ENCODE results near the gene DIP2B. TPM values are rescaled to one million over a fixed set of nuclear protein-coding genes. Genes with fewer than 3 reads are reported as not detected.

Gene DIP2B
- total RNA-seq, 1 experiment from 2014 or later: 26.1 TPM

DNA sequence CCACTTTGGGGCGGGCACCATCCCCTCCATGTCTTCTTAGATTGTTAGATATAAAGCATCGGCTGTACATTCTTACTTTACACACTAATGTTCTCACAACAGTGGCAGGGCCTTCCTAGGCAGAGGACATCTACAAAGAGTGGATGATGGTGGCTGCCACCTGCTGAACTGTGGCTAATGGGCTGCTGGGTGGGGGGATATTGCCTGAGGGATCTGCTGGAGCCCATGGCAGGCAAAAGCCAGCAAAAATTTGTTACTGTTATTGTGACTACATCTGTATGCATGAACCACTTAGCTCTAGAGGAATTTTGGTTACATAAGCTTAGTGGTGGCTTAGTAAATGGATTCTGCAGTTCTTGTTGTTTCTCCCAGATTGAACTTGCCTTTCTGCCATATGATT lies 52.6 kb downstream of the DIP2B start:
- H3K4me3 Mint-ChIP-seq: no peak overlapping the region
- POLR2A ChIA-PET: no interaction called here
- no peaks in the 10 kb centered on the region for H3K27me3 Mint-ChIP-seq (ENCODE audit: low read depth)
- peaks cover 18% of the 10 kb centered on the region for H3K4me1 Mint-ChIP-seq
- peak overlapping the region; percentile 33; the same call in 1 of the 2 replicates for H3K27ac Mint-ChIP-seq
- peaks cover 3% of the 10 kb centered on the region; the same call in 1 of the 2 replicates for H3K36me3 Mint-ChIP-seq
- ATAC-seq (no peak), DNase-seq (ENCODE audit: low spot score) (no peak)
- H3K9me3 Mint-ChIP-seq: no peaks in the 10 kb centered on the region
- TF ChIP-seq FOXJ3 (CRISPR knock-in tag; IDR thresholded peaks at IDR 0.05; ENCODE audit: borderline replicate concordance) (no peak), TP53 (CRISPR knock-in tag; IDR thresholded peaks at IDR 0.05) (no peak), SOX15 (CRISPR knock-in tag; IDR thresholded peaks at IDR 0.05) (no peak), AFF4 (CRISPR knock-in tag; IDR thresholded peaks at IDR 0.05; ENCODE audit: borderline replicate concordance) (no peak), GABPB1 (CRISPR knock-in tag; IDR thresholded peaks at IDR 0.05) (no peak), ZNF219 (CRISPR knock-in tag; IDR thresholded peaks at IDR 0.05; ENCODE audit: borderline replicate concordance) (no peak), NFYB (CRISPR knock-in tag; conservative IDR thresholded peaks at IDR 0.05; ENCODE audit: low read depth) (no peak), USF1 (CRISPR knock-in tag; IDR thresholded peaks at IDR 0.05) (no peak), RORB (CRISPR knock-in tag; IDR thresholded peaks at IDR 0.05) (no peak)
- TF ChIP-seq, protein P1, sequence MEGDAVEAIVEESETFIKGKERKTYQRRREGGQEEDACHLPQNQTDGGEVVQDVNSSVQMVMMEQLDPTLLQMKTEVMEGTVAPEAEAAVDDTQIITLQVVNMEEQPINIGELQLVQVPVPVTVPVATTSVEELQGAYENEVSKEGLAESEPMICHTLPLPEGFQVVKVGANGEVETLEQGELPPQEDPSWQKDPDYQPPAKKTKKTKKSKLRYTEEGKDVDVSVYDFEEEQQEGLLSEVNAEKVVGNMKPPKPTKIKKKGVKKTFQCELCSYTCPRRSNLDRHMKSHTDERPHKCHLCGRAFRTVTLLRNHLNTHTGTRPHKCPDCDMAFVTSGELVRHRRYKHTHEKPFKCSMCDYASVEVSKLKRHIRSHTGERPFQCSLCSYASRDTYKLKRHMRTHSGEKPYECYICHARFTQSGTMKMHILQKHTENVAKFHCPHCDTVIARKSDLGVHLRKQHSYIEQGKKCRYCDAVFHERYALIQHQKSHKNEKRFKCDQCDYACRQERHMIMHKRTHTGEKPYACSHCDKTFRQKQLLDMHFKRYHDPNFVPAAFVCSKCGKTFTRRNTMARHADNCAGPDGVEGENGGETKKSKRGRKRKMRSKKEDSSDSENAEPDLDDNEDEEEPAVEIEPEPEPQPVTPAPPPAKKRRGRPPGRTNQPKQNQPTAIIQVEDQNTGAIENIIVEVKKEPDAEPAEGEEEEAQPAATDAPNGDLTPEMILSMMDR (IDR thresholded peaks at IDR 0.05): no peak
- TF ChIP-seq, protein P2, sequence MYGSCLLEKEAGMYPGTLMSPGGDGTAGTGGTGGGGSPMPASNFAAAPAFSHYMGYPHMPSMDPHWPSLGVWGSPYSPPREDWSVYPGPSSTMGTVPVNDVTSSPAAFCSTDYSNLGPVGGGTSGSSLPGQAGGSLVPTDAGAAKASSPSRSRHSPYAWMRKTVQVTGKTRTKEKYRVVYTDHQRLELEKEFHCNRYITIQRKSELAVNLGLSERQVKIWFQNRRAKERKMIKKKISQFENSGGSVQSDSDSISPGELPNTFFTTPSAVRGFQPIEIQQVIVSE (CRISPR knock-in tag; IDR thresholded peaks at IDR 0.05; ENCODE audit: borderline replicate concordance): no peak
- CTCF ChIA-PET: no interaction called here

DNA sequence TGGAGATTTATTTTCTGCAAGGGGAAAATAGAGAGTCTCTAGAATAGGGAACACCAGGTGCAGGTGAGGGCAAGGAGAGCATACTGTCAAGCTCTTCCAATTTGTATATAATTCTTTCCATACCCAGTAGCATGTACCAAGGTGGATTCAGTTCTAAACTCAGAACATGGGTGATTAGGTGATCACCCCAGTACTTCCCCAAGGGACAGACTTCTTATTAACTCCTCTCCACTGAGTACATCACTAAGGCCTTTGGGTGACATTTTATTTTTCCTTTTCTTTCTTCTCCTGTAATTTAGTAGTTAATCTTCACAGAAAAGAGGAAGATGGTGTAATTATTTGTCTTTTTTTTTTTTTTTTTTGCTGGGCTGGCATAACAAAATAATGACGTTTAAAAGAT lies 54.2 kb downstream of the DIP2B start:
- no peak overlapping the region for H3K4me3 Mint-ChIP-seq
- ChIA-PET POLR2A (no interaction called here), CTCF (no interaction called here)
- H3K4me1 Mint-ChIP-seq: peaks cover 13% of the 10 kb centered on the region
- H3K27ac Mint-ChIP-seq: no peak overlapping the region
- H3K36me3 Mint-ChIP-seq: no peaks in the 10 kb centered on the region
- DNase-seq (ENCODE audit: low spot score): no peak
- ATAC-seq: no peak
- H3K9me3 Mint-ChIP-seq: no peaks in the 10 kb centered on the region
- no peaks in the 10 kb centered on the region for H3K27me3 Mint-ChIP-seq (ENCODE audit: low read depth)
- TF ChIP-seq, protein P3, sequence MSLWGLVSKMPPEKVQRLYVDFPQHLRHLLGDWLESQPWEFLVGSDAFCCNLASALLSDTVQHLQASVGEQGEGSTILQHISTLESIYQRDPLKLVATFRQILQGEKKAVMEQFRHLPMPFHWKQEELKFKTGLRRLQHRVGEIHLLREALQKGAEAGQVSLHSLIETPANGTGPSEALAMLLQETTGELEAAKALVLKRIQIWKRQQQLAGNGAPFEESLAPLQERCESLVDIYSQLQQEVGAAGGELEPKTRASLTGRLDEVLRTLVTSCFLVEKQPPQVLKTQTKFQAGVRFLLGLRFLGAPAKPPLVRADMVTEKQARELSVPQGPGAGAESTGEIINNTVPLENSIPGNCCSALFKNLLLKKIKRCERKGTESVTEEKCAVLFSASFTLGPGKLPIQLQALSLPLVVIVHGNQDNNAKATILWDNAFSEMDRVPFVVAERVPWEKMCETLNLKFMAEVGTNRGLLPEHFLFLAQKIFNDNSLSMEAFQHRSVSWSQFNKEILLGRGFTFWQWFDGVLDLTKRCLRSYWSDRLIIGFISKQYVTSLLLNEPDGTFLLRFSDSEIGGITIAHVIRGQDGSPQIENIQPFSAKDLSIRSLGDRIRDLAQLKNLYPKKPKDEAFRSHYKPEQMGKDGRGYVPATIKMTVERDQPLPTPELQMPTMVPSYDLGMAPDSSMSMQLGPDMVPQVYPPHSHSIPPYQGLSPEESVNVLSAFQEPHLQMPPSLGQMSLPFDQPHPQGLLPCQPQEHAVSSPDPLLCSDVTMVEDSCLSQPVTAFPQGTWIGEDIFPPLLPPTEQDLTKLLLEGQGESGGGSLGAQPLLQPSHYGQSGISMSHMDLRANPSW (CRISPR knock-in tag; conservative IDR thresholded peaks at IDR 0.05; ENCODE audit: low read depth): no peak
- TF ChIP-seq, protein P4, sequence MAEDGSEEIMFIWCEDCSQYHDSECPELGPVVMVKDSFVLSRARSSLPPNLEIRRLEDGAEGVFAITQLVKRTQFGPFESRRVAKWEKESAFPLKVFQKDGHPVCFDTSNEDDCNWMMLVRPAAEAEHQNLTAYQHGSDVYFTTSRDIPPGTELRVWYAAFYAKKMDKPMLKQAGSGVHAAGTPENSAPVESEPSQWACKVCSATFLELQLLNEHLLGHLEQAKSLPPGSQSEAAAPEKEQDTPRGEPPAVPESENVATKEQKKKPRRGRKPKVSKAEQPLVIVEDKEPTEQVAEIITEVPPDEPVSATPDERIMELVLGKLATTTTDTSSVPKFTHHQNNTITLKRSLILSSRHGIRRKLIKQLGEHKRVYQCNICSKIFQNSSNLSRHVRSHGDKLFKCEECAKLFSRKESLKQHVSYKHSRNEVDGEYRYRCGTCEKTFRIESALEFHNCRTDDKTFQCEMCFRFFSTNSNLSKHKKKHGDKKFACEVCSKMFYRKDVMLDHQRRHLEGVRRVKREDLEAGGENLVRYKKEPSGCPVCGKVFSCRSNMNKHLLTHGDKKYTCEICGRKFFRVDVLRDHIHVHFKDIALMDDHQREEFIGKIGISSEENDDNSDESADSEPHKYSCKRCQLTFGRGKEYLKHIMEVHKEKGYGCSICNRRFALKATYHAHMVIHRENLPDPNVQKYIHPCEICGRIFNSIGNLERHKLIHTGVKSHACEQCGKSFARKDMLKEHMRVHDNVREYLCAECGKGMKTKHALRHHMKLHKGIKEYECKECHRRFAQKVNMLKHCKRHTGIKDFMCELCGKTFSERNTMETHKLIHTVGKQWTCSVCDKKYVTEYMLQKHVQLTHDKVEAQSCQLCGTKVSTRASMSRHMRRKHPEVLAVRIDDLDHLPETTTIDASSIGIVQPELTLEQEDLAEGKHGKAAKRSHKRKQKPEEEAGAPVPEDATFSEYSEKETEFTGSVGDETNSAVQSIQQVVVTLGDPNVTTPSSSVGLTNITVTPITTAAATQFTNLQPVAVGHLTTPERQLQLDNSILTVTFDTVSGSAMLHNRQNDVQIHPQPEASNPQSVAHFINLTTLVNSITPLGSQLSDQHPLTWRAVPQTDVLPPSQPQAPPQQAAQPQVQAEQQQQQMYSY (CRISPR knock-in tag; IDR thresholded peaks at IDR 0.05): no peak
- TF ChIP-seq TCF7 (CRISPR knock-in tag; IDR thresholded peaks at IDR 0.05; ENCODE audit: low read depth): no peak
- TF ChIP-seq FOXP1 (CRISPR knock-in tag; IDR thresholded peaks at IDR 0.05; ENCODE audit: borderline replicate concordance): no peak
- no peak for TF ChIP-seq TEAD4 (CRISPR knock-in tag; IDR thresholded peaks at IDR 0.05)
- no peak for TF ChIP-seq PREB (CRISPR knock-in tag; IDR thresholded peaks at IDR 0.05; ENCODE audit: borderline replicate concordance)
- TF ChIP-seq ERG (CRISPR knock-in tag; IDR thresholded peaks at IDR 0.05): no peak
- TF ChIP-seq NR1H2 (CRISPR knock-in tag; IDR thresholded peaks at IDR 0.05): no peak
- TF ChIP-seq RORB (CRISPR knock-in tag; IDR thresholded peaks at IDR 0.05): no peak
- no peak for TF ChIP-seq TEAD1 (CRISPR knock-in tag; IDR thresholded peaks at IDR 0.05)
